Stimulated activated CD8-positive, alpha-beta memory T cell treated with anti-CD3 and anti-CD28 coated beads, Interleukin-12 subunit alpha, Interleukin-12 subunit beta, amount 100 ng/mL, for 4 hours (primary cell): ENCODE results near the gene PARD3B.

ENCODE experiments used
- DNase-seq: peaks from one replicate; pipeline ENCODE4 v3.0.0-alpha.2; 2020; ENCODE audit warnings: low read depth

The PARD3B gene

DNA sequence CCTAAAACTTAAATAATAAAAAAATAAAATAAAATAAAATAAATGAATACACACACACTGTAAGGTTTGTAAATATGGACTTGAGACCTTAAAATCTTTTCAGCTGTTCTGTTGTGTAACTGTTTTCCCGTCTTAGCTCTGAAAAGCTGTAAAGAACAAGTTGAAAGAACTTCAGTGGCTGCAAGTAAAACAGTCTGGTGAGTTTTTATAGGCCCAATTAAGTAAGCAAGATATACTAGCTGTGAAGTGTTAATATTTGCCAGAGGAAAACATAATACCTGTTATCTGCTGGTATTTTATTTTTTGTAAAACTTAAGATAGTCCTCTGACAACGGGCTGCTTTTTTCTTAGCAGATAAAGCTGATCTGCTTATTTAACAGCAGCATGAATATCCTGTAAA lies 960.1 kb downstream of the PARD3B start:
- DNase-seq, result no peak

GRCh38 chr2:205509655-205510054 lies 964.4 kb downstream of the PARD3B start:
- no peak for DNase-seq

DNA sequence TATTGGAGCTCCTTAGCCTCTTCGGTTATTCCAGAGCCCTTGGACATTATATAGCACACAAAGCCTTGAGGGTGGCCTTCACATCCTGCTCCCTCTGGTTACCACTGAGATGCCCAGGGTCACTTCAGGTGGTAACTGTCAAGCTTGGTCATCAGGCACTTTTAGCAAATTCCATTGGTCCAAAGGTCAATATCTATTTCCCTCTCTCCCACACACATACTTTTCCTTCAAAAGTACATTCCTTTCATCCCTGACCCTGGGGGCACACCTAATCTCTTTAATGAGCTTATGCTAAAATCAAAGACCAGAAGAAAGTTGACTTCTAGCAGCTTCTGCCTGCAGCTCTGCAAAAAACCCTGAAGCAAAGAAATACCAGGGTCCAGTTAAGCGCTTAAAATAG lies 965.1 kb downstream of the PARD3B start:
- no peak for DNase-seq

- DNase-seq, result no peak
Measured at GRCh38 chr2:205511221-205511620, 965.9 kb downstream of the PARD3B start.

GRCh38 chr2:205511641-205512040 lies 966.4 kb downstream of the PARD3B start:
- no peak for DNase-seq

GRCh38 chr2:205520311-205520710 lies 975.0 kb downstream of the PARD3B start:
- DNase-seq, result no peak

GRCh38 chr2:205524656-205525055 lies 979.4 kb downstream of the PARD3B start:
- no peak for DNase-seq

- DNase-seq, result no peak
Measured at GRCh38 chr2:205527801-205528200, 982.5 kb downstream of the PARD3B start.

DNA sequence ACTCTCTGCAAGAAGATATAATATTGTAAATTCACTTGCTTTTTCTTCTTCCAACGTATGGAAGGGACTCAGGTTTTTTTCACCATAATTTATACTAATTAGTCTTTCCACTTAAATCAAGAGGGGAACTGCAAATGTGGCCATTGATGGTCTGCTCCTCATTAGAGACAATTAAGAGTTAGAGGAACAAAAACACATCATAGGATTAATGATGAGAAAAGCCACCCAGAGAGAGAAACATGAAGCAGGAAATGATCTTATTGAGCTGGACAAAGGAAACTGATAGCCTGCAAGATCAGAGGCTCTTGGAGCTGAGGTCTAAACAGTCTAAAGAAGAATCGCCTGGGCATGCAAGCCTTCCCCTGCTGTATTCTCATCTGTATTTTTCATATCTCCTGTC lies 985.8 kb downstream of the PARD3B start:
- no peak for DNase-seq

DNA sequence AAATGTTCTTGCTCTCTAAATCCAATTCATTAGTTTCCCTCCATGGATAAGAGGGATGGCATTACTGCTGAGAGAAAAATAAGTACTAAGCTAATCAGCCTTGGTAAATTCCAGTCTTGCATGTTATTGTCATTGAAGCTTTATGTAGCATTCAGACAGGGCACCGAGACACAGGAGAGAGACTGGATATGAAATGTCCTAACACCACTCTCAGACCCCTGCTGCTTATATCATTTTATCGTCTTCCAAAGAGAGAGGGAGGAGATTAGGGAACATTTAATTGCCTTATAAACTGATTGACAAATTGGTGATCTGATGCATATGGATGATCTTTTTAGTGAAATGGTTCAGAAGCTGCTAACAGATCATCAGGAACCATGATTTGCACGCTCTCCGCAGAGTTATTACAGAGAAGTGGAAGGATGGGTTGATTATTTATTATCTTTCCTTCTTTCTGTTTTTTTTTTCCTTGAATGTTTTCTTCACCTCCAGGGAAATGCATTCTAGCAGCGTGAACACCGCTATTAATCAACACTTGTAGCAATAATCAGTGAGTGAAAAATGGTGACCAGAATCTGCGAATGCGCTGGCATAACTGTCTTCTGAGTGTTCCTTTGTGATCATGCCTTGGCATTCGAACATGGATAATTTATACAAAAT lies 986.3 kb downstream of the PARD3B start:
- DNase-seq, result no peak

GRCh38 chr2:205535001-205535400 lies 989.7 kb downstream of the PARD3B start:
- no peak for DNase-seq

DNA sequence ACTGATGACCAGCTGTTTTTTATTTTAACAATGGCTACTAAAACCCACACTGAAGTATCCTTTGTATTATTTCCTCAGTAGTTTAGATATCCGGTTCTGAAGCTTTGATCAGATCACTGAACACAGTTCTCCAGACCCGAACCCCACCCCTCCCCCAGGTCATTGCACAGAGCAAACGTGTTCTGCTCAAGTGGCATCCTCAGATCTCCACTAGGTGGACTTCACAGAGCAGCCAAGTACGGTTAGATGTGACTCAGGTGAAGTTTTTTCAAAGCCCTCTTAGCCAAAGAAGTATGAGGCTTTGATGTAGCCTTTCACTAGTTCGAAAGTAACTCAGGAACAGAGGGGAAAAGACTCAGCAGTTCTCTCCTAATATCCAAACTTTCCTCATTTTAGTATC lies 994.3 kb downstream of the PARD3B start:
- DNase-seq, result no peak

DNA sequence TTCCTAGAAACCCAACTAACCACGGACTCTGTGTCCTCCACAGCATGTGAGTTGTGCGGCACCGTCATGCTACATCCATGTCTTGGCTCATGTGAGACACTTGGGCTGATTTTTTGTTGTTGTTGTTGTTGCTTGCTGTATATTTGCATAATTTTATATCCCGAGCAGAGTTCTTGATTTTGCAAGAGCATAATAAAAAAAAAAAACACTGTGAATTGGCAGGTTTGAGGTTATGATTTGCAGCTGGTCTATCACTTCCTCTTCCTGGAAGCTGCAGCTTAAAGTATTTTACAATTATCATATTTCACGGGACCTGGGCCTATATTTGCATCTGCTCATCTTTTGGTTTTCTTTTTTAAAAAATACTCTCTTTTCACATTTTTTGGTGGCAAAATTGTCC lies 994.8 kb downstream of the PARD3B start:
- DNase-seq, result no peak

DNA sequence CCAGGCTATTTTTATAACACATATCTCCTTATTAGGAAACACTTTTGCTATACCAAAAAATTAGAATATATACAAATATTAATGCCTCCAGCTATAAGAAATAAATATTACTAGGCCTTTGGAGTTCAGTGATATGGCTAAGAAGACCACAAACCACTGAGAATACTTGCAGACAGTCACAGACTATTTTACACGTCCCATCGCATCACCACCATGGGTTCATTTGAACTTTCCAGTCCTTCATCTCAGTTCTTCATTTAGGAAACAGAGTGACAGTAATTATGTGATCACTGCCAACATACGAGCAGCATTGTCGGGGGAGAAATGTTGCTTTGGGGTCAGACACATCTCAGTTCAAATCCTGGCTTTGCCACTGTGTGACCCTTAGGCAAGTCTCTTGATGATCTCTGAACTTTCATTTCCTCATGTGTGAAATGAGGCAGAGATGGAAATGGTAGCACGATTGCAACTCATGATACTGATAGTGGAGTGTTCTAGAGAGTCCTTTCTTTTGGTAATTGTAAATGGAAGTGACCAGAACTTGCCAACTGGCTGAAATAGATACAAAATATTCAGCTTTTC lies 998.1 kb downstream of the PARD3B start:
- no peak for DNase-seq

- no peak for DNase-seq
Measured at GRCh38 chr2:205543937-205544702, 998.8 kb downstream of the PARD3B start.

DNA sequence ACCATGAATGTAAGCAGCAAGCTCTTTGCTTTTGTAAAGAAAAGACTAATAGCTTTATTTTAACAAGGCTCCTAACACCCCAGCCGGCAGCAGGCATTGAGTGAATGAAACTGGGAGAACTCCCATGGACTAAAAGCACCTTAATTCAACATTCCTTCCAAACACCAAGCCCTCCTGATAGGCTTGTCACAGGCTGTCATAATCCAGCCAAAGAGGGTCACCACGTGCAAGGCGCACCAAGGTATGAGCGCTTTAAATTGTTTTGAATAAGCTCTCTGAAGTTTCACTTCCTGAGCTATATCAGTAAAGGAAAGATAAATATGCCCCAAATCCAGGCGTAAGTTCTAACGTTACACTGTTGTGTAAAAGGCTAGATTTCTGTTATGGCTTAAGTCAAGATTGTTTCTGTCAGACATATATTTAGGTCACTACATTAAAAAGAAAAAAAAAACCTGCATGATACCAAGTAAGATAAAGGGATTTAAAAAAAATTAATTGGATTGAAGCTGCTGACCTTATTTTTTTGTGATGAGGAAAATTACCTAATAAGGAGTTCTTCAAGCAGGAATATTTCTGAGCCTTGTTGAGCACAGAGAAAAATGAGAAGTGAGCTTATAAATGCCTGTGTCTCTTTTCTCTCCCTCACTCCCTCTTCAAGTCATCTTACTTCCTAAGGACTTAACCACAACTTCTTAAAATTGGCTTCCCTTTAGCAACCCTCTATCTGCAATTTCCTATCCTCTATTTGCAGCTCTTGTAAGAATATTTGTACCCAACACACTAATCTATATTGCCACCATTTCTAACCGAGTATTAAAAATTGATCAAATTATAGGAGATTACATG lies 1000.9 kb downstream of the PARD3B start:
- no peak for DNase-seq

- DNase-seq, result no peak
Measured at GRCh38 chr2:205555566-205556230, 1010.4 kb downstream of the PARD3B start.

GRCh38 chr2:205556357-205556756 lies 1011.1 kb downstream of the PARD3B start:
- no peak for DNase-seq

- no peak for DNase-seq
Measured at GRCh38 chr2:205556841-205557539, 1011.7 kb downstream of the PARD3B start.

DNA sequence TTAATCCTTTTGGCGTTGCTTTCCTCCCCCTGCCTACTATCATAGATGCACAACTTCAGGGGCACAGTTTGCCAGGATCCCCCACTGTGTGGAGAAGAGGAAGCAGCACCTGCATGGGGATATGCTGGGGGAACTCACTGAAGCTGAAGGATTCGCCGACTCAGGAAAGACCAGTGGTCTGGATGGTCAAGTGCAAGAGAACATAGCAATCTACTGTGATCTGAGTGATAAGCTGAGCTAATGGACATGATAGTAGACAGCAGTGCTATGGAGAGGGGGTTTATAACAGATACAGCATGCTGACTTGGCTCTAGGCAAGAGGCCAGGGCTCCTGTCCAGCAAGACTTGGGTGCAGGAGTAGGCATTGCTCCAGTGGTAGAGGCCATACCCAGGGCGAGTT lies 1012.6 kb downstream of the PARD3B start:
- no peak for DNase-seq

DNA sequence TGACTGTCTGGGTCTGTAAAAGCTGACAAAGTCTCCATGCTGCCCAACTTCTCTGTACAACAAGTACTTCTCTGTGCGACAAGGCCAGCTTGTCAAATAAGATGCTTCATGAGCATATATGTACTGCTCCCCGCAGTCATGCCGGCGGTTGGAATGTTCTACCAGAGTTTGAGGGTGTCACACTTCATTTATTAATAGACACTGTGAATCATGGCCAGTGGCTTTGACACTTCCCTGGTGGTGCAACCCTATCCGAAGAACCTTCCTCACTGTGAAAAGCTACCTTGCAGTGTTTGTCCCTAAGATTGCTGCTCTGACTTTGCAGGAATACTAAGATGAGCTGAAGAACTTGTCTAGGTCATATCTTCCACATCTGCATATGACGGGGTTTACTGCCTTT lies 1016.2 kb downstream of the PARD3B start:
- no peak for DNase-seq
